NCI-H2107 treated with DMSO at 0.1 percent for 48 hours (cell line): ENCODE measurements around the gene EDN2.
A peak's percentile ranks its signal among the peaks of the same experiment; 100 is the strongest.

ENCODE experiments used
- DNase-seq: peaks from one replicate; lab custom pipeline; 2025; ENCODE audit not compliant: unreplicated experiment; lab: John Stamatoyannopoulos, UW

Gene EDN2

GRCh38 chr1:41518471-41518870 is 34.0 kb upstream of the EDN2 start:
- no peak for DNase-seq

- DNase-seq, result no peak
Observed at GRCh38 chr1:41517062-41517438, 32.6 kb upstream of the EDN2 start.

- DNase-seq, result peak; percentile 81
Observed at GRCh38 chr1:41516168-41517061, 31.9 kb upstream of the EDN2 start.

GRCh38 chr1:41515778-41516167 is 31.3 kb upstream of the EDN2 start:
- no peak for DNase-seq

DNA sequence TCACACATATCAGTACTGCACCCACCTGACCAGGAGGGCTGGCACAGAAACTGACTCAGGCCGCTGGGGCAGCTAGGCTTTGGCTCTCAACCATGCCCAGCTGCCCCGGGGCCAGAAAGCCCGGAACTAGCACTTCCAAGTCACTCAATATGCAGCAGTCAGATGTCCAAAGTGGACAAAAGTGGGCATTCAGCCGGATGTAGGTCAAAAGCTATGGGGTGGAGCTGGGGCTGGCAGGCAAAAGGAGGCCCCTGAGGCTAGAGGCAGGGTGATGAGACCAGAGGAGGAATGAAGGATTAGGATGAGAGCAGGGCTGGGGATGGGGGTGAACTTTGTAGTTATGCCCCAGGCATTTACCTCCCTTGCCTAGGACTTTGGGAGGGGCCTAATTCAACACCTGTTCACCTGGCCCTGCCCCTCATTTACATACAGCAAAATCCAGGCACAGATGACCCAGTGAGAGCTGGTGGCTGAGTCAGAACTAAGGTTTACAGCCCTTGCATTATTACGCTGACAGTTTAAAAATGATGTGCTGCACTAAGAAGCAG is 30.7 kb upstream of the EDN2 start:
- no peak for DNase-seq

DNA sequence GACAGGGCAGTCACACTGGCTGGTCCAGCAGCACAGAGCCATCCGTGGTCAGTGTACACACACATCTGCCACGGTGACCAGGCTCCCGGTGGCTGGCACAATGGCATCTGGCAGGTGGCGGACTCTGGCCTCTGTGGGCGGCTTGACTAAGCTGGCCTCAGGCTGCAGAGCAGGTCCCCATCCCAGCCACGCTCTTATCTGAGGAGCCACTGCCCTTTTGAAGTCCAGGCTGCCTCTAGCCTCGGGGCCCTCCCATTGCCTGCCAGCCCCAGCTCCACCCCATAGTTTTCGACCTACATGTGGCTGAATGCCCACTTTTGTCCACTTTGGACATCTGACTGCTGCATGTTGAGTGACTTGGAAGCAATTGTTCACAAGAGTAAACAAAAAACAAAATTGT is 29.9 kb upstream of the EDN2 start:
- DNase-seq, result no peak

DNA sequence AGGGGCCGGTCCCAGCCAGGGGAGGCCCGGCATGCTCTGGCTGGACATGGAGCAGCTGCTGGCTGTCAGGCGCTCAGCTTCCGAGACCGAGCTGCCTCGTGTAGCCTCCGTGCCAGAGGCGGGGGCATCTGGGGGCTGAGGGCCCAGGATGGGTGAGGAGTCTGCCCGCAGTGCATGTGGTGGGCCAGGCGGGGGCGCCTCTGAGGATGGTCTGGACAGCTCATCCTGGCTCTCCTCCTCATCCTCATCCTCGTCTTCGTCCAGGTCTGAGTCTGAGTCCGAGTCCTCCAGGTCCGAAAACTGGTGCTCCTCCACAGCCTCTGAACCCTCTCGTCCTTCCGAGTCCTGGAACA is 28.9 kb upstream of the EDN2 start:
- DNase-seq, result no peak

DNA sequence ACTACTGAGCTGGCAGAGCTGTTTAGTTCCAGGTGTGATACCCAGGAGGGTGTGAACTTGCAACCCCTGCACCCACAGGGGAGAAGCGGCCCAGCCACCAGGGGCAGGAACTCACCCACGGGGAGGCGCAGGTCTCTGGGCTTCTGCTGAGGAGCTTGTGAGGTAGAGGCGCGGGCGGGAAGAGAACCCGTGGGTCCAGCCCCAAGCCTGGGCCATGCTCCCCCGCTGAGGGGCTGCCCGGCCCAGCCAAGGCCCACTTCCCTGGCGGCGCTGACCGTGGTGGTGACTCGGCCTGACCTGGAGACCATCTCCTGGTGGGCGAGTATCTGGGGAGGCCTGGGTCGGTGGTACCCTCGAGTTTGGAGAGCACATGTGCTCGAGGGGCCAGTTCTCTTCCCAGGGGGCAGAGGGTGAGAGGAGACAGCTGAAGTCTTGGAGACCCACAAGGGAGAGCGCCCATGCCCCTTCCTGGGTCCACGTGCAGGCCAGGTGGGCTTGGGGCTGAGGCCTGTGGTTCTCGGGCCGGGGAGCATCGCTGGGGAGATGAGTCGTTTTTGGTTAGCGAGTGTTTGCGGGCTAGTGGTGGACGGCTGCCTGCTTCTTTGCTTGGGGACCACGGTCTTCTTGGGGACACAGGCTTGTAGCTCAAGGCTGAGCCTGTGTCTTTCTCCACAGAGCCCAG is 28.4 kb upstream of the EDN2 start:
- no peak for DNase-seq

DNA sequence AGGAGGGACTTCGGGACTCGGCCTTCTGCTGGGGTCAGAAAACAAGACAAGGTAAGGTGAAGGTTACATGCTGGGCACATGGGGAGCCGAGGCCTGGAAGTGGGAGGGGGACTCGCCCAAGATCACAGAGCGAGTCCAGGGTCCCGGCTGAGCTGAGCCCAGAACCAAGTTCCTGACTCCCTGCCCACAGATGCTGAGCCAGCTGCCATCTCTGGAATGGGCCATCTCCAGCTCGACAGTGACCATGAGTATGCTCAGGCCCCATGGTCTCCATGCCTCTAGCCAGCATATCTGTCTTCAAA is 26.7 kb upstream of the EDN2 start:
- no peak for DNase-seq

DNA sequence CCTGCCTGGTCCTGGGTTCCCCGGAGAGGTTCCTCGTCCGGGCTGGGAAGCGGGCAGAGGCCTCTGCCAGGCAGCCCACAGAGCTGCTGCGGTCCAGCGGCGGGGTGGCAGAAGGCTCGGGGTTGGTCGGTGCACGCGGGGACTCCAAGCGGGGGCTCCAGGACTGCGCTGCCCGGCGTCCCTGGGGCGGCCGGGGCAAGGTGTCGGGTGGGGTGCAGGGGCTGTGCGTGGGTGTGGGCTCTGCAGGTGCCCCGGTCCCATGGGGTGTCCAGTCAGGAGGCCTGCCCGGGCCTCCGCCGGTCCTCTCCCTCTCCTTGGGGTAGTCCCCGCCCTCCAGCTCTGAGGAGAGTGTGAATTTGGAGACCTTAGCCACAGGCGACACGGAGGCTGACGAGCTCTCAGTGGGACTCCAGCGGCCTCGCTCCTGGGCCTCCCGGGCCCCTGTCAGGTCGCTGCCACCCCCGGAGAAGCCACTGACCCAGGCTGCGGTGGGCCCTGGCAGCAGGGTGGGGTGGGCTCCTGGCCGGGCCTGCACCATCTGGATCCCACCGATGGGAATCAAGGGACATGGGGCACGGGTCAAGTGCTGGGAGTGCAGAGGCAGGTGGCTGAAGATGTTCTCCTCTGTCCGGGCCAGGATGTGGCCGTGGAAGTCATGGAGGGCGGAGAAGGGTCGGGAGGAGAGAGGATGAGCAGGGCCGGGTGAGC is 26.2 kb upstream of the EDN2 start:
- no peak for DNase-seq

DNA sequence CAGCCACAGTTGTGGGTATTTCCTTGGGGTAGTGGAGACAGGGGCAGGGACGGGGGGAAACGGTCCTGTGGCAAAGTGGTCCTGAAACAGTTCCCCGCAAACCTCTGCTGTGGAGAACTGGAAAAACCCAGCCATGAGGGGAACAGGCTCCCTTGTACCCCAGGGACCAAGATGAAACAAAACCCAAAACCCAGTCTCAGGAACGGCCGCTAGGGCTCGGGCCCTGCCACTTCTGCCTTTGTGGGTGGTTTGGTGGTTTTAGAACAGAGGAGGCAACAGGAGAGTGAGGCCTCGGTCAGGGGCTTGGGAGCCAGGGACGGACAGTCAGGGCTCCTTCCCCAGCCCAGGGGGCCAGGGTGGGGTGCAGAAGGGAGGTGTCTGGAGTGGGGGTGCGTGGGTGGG is 24.8 kb upstream of the EDN2 start:
- no peak for DNase-seq

DNA sequence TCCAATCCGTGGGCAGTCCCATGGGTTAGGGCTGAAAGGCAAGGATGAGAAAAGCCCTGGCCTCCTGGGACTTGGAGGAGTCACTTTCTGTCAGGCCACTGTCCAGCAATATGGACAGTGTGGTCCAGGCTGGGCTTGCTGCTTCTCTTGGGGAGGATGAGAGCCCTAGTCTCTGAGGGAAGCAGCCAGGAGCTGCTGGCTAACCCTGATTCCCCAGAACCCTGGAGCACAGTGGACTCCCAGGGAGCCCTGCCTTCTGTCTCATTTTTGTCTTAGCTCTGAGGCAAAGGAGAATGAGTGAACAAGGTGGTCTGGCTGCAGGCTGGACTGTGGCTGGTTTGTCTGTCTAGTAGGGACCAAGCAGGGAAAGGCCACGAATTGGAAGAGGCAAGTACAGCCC is 23.8 kb upstream of the EDN2 start:
- no peak for DNase-seq

DNA sequence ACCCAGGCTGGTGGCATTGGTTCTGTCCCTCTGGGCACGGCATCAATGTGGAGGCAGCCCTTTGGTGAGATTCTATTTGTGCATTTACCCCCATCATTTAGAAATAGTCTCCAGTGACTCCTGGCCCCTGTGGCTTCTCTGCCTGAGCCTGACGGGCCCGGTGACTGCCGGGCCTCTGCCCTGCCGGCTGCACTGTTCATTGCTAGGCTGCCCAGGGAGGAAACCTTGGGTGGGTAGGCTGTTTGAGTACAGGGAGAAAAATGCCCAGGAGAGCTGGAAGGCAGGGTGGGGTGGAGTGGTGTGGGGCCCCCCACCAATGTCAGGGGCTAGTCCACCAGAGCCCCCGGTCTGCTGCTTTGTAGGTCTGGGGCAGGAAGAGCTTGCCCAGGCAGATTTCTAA is 23.4 kb upstream of the EDN2 start:
- no peak for DNase-seq

- no peak for DNase-seq
Observed at GRCh38 chr1:41507110-41507720, 22.7 kb upstream of the EDN2 start.

GRCh38 chr1:41504114-41505035 is 19.9 kb upstream of the EDN2 start:
- DNase-seq, result peak; percentile 41

DNA sequence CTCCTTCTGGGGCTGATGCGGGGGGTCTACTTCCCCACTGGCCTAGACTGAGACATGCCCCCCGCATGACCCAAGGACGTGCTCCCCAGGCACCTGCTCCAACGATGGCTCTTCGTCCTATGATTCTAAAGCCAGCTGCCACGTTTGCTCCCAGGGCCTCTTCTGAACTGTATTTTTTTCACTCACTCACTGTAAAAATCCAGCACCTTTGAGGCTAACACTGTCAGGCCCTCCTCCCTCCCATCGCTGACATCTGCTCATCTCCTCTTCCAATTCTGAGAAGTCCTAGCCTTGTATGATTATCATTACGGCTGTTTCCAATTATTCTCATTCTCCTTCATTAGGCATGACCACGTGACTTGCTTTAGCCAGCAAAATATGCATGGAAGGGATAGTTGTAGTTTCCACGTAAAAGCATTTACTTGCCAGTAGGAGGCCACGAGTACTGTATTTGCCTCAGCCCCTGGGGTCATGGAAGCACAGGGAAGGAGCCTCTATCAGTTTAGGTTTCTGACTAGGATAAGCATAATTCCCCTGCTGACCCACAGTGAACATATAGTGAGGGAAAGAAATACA is 19.1 kb upstream of the EDN2 start:
- DNase-seq, result no peak

GRCh38 chr1:41502912-41503311 is 18.4 kb upstream of the EDN2 start:
- DNase-seq, result no peak

DNA sequence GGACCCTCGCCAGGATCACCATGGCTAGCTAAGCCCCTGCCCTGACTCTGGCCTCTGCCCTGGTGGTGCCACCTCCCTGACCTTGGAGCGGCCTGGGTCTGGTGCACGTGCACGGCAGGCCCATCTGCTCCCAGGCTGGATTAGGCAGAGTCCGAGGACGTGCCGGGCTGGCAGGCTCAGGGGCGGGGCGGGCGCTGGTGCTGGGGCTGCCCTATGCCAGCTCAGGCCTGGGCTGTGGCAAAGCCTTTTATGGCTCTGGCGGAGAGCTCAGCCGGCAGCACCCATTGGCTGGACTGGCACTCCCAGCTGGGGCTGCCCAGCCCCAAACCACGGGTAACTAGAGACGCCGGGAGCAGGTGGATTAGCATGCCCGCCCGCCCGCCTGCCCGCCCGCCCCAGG is 17.1 kb upstream of the EDN2 start:
- peak; percentile 77 for DNase-seq

GRCh38 chr1:41500781-41501518 is 16.5 kb upstream of the EDN2 start:
- DNase-seq, result no peak
